Neural progenitor cell (in vitro differentiated cells): Measurements from ENCODE around the gene CHD9NB. TPM values are rescaled to one million over a fixed set of nuclear protein-coding genes. Genes with fewer than 3 reads are reported as not detected.
A peak's percentile ranks its signal among the peaks of the same experiment; 100 is the strongest.

ENCODE experiments used
- DNase-seq: peaks from one replicate; pipeline ENCODE4 v3.0.0-alpha.2; 2016; ENCODE audit warnings: low spot score
- H2AFZ ChIP-seq: fragments of 200-600 bp; sonication (generic); replicated peaks from 2 replicates; pipeline ENCODE4 v1.6.1; 2016; ENCODE audit warnings: antibody characterized with exemption
- H3F3A ChIP-seq: fragments of 200-600 bp; sonication (generic); 2 replicates; pipeline ENCODE4 v1.6.1; 2016; ENCODE audit warnings: antibody characterized with exemption, low read depth
- H3K27ac ChIP-seq: fragments of 200-600 bp; sonication (generic); 2 replicates; pipeline ENCODE4 v1.5.1; 2016; ENCODE audit warnings: mild to moderate bottlenecking
- H3K27me3 ChIP-seq: fragments of 200-600 bp; sonication (generic); 2 replicates; pipeline ENCODE4 v1.6.1; 2016; ENCODE audit warnings: mild to moderate bottlenecking, moderate library complexity
- H3K36me3 ChIP-seq: fragments of 200-600 bp; sonication (generic); 2 replicates; pipeline ENCODE4 v1.5.1; 2016
- H3K4me1 ChIP-seq: fragments of 200-600 bp; sonication (generic); 2 replicates; pipeline ENCODE4 v1.6.1; 2016; ENCODE audit warnings: mixed run types
- H3K4me2 ChIP-seq: fragments of 200-600 bp; sonication (generic); 2 replicates; pipeline ENCODE4 v1.6.1; 2016
- H3K4me3 ChIP-seq: fragments of 200-600 bp; sonication (generic); 2 replicates; pipeline ENCODE4 v1.5.1; 2016
- H3K79me2 ChIP-seq: fragments of 200-600 bp; sonication (generic); 2 replicates; pipeline ENCODE4 v1.6.1; 2016; ENCODE audit warnings: low read depth
- H3K9ac ChIP-seq: fragments of 200-600 bp; sonication (generic); 2 replicates; pipeline ENCODE4 v1.6.1; 2016
- H3K9me3 ChIP-seq: fragments of 200-600 bp; sonication (generic); 2 replicates; pipeline ENCODE4 v1.5.1; 2016; ENCODE audit warnings: low read depth
- H4K20me1 ChIP-seq: fragments of 200-600 bp; sonication (generic); 2 replicates; pipeline ENCODE4 v1.6.1; 2016; ENCODE audit warnings: low read depth
- H3K27ac Mint-ChIP-seq: 3 replicates; pipeline ENCODE4 v1.8.0; 2021; ENCODE audit warnings: mixed read lengths
- H3K27me3 Mint-ChIP-seq: 2 replicates; pipeline ENCODE4 v1.8.0; 2022; ENCODE audit warnings: low read depth, mild to moderate bottlenecking, inconsistent platforms, moderate library complexity, mixed read lengths; ENCODE audit not compliant: insufficient read depth
- H3K36me3 Mint-ChIP-seq: 3 replicates; pipeline ENCODE4 v1.8.0; 2021; ENCODE audit warnings: mixed read lengths
- H3K4me1 Mint-ChIP-seq: 3 replicates; pipeline ENCODE4 v1.8.0; 2021; ENCODE audit warnings: mixed read lengths
- H3K4me3 Mint-ChIP-seq: 3 replicates; pipeline ENCODE4 v1.8.0; 2021; ENCODE audit warnings: mild to moderate bottlenecking, moderate library complexity, mixed read lengths
- H3K9me3 Mint-ChIP-seq: 3 replicates; pipeline ENCODE4 v1.8.0; 2020; ENCODE audit warnings: mixed read lengths
- EZH2 ChIP-seq: fragments of 200-600 bp; sonication (generic); IDR thresholded peaks from 2 replicates; pipeline ENCODE4 v1.6.1; 2017; ENCODE audit warnings: antibody characterized with exemption, mild to moderate bottlenecking, moderate library complexity
- EZH2phosphoT487 ChIP-seq: fragments of 200-600 bp; sonication (generic); IDR thresholded peaks from 2 replicates; pipeline ENCODE4 v1.6.1; 2017; ENCODE audit warnings: antibody characterized with exemption
- total RNA-seq: library from RNA; depleted of rRNA; stranded (reverse); fragments of >200 nt; gene quantifications from 2 replicates; pipeline ENCODE4 v1.2.3, GENCODE V29; 2015; ENCODE audit warnings: low replicate concordance
- TF ChIP-seq, protein P1 (sequence below): fragments of 200-600 bp; sonication (generic); IDR thresholded peaks from 2 replicates; pipeline ENCODE4 v1.5.1; 2017; ENCODE audit warnings: antibody characterized with exemption, mild to moderate bottlenecking

CHD9NB gene
- total RNA-seq, 1 donor from 2014 or later = 4.1 TPM

DNA sequence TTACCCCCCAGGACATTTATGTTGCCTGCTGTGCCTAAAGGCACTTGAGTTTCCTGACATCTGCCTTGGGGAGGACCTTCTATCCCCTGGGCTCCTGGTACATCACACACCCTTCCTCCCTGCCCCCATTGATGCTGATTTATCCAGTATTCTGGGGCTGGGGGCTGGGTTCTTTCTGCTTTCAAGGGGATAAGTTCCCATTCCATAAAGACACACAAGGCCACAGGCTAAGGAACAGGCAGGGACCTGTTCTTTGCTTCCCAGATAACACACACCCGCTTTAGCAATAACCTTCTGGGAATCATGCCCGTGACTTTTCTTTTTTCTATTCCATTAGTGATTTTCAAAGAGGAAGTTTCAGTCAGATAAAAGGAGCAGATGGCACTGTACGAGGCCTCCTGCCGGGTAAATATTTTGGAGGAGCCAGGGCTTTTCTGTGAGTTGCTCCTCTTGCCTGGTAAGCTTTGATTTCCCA is 32.7 kb upstream of the CHD9NB start:
- no peaks in the 10 kb centered on the region for H3K9me3 ChIP-seq
- no peaks in the 10 kb centered on the region for H3K79me2 ChIP-seq
- Mint-ChIP-seq H3K9me3 (no peaks in the 10 kb centered on the region), H3K27ac (peak overlapping the region; percentile 72), H3K4me3 (peak overlapping the region; percentile 2), H3K36me3 (peaks cover 3% of the 10 kb centered on the region), H3K4me1 (peaks cover 53% of the 10 kb centered on the region), H3K27me3 (peaks cover 5% of the 10 kb centered on the region)
- peaks cover 11% of the 10 kb centered on the region for H4K20me1 ChIP-seq
- no peak overlapping the region for H2AFZ ChIP-seq
- peaks cover 19% of the 10 kb centered on the region for H3F3A ChIP-seq
- no peak overlapping the region for H3K9ac ChIP-seq
- H3K4me3 ChIP-seq = no peak overlapping the region
- no peak overlapping the region for H3K27ac ChIP-seq
- peaks cover 29% of the 10 kb centered on the region for H3K4me1 ChIP-seq
- no peak for DNase-seq
- no peaks in the 10 kb centered on the region for H3K36me3 ChIP-seq
- TF ChIP-seq EZH2phosphoT487 (no peak), EZH2 (no peak)
- TF ChIP-seq, protein P1, sequence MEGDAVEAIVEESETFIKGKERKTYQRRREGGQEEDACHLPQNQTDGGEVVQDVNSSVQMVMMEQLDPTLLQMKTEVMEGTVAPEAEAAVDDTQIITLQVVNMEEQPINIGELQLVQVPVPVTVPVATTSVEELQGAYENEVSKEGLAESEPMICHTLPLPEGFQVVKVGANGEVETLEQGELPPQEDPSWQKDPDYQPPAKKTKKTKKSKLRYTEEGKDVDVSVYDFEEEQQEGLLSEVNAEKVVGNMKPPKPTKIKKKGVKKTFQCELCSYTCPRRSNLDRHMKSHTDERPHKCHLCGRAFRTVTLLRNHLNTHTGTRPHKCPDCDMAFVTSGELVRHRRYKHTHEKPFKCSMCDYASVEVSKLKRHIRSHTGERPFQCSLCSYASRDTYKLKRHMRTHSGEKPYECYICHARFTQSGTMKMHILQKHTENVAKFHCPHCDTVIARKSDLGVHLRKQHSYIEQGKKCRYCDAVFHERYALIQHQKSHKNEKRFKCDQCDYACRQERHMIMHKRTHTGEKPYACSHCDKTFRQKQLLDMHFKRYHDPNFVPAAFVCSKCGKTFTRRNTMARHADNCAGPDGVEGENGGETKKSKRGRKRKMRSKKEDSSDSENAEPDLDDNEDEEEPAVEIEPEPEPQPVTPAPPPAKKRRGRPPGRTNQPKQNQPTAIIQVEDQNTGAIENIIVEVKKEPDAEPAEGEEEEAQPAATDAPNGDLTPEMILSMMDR = no peak
- no peak overlapping the region for H3K4me2 ChIP-seq
- no peaks in the 10 kb centered on the region for H3K27me3 ChIP-seq

DNA sequence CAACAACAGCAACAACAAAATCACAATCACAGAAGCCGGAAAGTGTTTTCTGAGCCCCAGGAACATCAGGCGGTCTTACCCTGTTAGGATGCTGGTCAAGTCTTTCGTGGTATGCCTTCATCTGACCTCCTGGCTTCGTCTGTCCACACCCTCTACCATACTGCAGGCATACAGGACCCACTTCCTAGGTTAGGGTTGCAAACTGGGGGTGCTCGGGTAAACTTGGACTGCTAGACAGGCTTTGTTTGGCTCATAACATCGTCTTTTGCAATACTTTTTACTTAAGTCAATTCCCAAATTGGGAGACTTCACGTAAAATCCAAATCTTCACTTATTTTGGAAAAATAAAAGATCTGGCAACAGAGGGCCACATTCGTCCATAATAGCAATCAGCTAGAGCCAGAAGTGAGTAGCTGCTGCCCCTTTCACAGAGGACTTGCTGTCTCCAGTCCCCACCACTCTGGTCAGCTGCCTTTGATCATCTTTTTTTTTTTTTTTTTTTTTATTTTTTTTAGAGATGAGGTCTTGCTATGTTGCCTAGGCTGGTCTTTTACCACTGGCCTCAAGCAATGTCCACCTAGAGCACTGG is 32.1 kb upstream of the CHD9NB start:
- no peak overlapping the region for H3K4me3 Mint-ChIP-seq
- Histone ChIP-seq H3K27me3 (no peaks in the 10 kb centered on the region), H3K79me2 (no peaks in the 10 kb centered on the region), H3K4me1 (peaks cover 29% of the 10 kb centered on the region), H3K36me3 (no peaks in the 10 kb centered on the region), H3K4me3 (no peak overlapping the region), H3K9me3 (no peaks in the 10 kb centered on the region), H3K27ac (no peak overlapping the region), H3F3A (peaks cover 13% of the 10 kb centered on the region), H3K4me2 (no peak overlapping the region), H3K9ac (no peak overlapping the region), H4K20me1 (peaks cover 5% of the 10 kb centered on the region), H2AFZ (no peak overlapping the region)
- no peaks in the 10 kb centered on the region for H3K9me3 Mint-ChIP-seq
- no peak overlapping the region for H3K27ac Mint-ChIP-seq
- peaks cover 53% of the 10 kb centered on the region for H3K4me1 Mint-ChIP-seq
- H3K36me3 Mint-ChIP-seq = peaks cover 3% of the 10 kb centered on the region
- peaks cover 5% of the 10 kb centered on the region for H3K27me3 Mint-ChIP-seq
- TF ChIP-seq EZH2 (no peak), EZH2phosphoT487 (no peak)
- TF ChIP-seq, protein P1 = no peak
- DNase-seq = no peak

DNA sequence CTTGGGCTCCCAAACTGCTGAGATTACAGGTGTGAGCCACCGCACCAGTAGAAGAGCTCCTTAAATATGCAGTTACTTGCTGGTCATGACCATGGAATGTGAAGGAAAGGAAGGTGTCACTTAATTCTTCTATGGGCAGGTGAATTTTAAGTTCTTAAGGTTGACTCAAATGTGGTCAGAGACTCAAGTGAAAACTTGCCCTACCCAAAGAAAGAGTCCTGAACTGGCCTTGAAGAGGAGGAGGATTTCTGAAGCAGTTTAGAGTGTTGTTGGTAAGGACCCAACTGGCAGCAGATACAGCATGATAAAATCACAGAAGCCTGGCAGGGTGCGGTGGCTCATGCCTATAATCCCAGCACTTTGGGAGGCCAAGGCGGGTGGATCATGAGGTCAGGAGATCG is 31.4 kb upstream of the CHD9NB start:
- H3K27me3 Mint-ChIP-seq = peaks cover 5% of the 10 kb centered on the region
- H4K20me1 ChIP-seq = peaks cover 2% of the 10 kb centered on the region
- H3K9ac ChIP-seq = no peak overlapping the region
- DNase-seq = no peak
- H3K4me3 ChIP-seq = no peak overlapping the region
- peaks cover 3% of the 10 kb centered on the region for H3K36me3 Mint-ChIP-seq
- peak overlapping the region; percentile 90 for H3K27ac Mint-ChIP-seq
- no peak overlapping the region for H3K27ac ChIP-seq
- TF ChIP-seq, protein P1 = no peak
- no peak for TF ChIP-seq EZH2phosphoT487
- TF ChIP-seq EZH2 = no peak
- H3K4me1 ChIP-seq = peaks cover 23% of the 10 kb centered on the region
- H3K79me2 ChIP-seq = no peaks in the 10 kb centered on the region
- peaks cover 54% of the 10 kb centered on the region for H3K4me1 Mint-ChIP-seq
- H3K4me2 ChIP-seq = no peak overlapping the region
- H3F3A ChIP-seq = peaks cover 6% of the 10 kb centered on the region
- no peak overlapping the region for H2AFZ ChIP-seq
- no peak overlapping the region for H3K4me3 Mint-ChIP-seq
- H3K36me3 ChIP-seq = no peaks in the 10 kb centered on the region
- no peaks in the 10 kb centered on the region for H3K27me3 ChIP-seq
- no peaks in the 10 kb centered on the region for H3K9me3 ChIP-seq
- H3K9me3 Mint-ChIP-seq = no peaks in the 10 kb centered on the region
